T-cell (primary cell): ENCODE measurements around the gene RPTOR. TPM values are rescaled to one million over a fixed set of nuclear protein-coding genes. Genes with fewer than 3 reads are reported as not detected.

Experiments used
- ATAC-seq, 4 experiments: fragments of 200-7000 bp in 3 of 4; fragments of 150-1000 bp in 1 of 4; cut with Tn5 transposase; replicated peaks in 1 of 4; 1 replicate in 3 of 4; 2 replicates in 1 of 4; pipeline ENCODE4 v1.10.0; 2021; ENCODE audit warnings: moderate library complexity in 3 of 4, mild to moderate bottlenecking in 2 of 4, moderate number of reproducible peaks in 1 of 4
- CTCF ChIA-PET, 2 donors: fragments of 300-600 bp; sonication (Branson Sonifier 250); formaldehyde crosslinking; loops; one replicate each; lab custom pipeline; 2022; ENCODE audit warnings: antibody characterized with exemption in 2 of 2; lab: Charles Lee
- POLR2A ChIA-PET, 2 donors: fragments of 300-600 bp; sonication (Branson Sonifier 250); formaldehyde crosslinking; loops; one replicate each; lab custom pipeline; 2022; ENCODE audit warnings: antibody characterized with exemption in 2 of 2; lab: Charles Lee
- DNase-seq, 35 experiments: peaks; one replicate each; pipeline versions ENCODE4 v3.0.0 to v3.0.0-alpha.2; 2013 to 2023
- H3K27ac ChIP-seq: one replicate; pipeline ENCODE4 v1.5.1; 2013; ENCODE audit warnings: low read length
- H3K27me3 ChIP-seq, 2 experiments: replicated peaks in 1 of 2; 1 replicate in 1 of 2; 2 replicates in 1 of 2; pipeline versions ENCODE4 v1.6.1 to v1.7.0; 2013; ENCODE audit warnings: low read length in 1 of 2, mixed read lengths in 1 of 2; ENCODE audit not compliant: control insufficient read depth in 2 of 2, insufficient read depth in 2 of 2; ENCODE audit errors: extremely low read depth in 1 of 2
- H3K36me3 ChIP-seq, 2 donors: 1 replicate in 1 of 2; 2 replicates in 1 of 2; pipeline versions ENCODE4 v1.6.1 to v1.7.0; 2013; ENCODE audit warnings: low read length in 1 of 2; ENCODE audit not compliant: control insufficient read depth in 2 of 2, insufficient read depth in 1 of 2; ENCODE audit errors: extremely low read depth in 1 of 2
- H3K4me1 ChIP-seq, 2 experiments: 1 replicate in 1 of 2; 2 replicates in 1 of 2; pipeline versions ENCODE4 v1.6.1 to v1.7.0; 2013; ENCODE audit warnings: low read length in 2 of 2, mixed read lengths in 1 of 2; ENCODE audit not compliant: insufficient read depth in 2 of 2, control insufficient read depth in 1 of 2; ENCODE audit errors: extremely low read depth in 1 of 2
- H3K4me3 ChIP-seq, 2 donors: 1 replicate in 1 of 2; 2 replicates in 1 of 2; pipeline versions ENCODE4 v1.5.1 to v1.7.0; 2013; ENCODE audit warnings: mild to moderate bottlenecking in 2 of 2, low read length in 1 of 2, moderate library complexity in 1 of 2; ENCODE audit not compliant: control insufficient read depth in 1 of 2; ENCODE audit errors: extremely low read depth in 1 of 2
- H3K9me3 ChIP-seq: 2 replicates; pipeline ENCODE4 v1.7.0; 2013
- H3K27ac Mint-ChIP-seq, 2 donors: one replicate each; pipeline ENCODE4 v1.8.0; 2020 to 2021; ENCODE audit warnings: mild to moderate bottlenecking in 2 of 2, mixed read lengths in 2 of 2
- H3K27me3 Mint-ChIP-seq, 2 donors: one replicate each; pipeline ENCODE4 v1.8.0; 2021 to 2022; ENCODE audit warnings: mixed read lengths in 2 of 2
- H3K36me3 Mint-ChIP-seq: one replicate; pipeline ENCODE4 v1.8.0; 2021; ENCODE audit warnings: mixed read lengths
- H3K4me1 Mint-ChIP-seq, 3 donors: one replicate each; pipeline ENCODE4 v1.8.0; 2020 to 2022; ENCODE audit warnings: mixed read lengths in 3 of 3, mild to moderate bottlenecking in 1 of 3
- H3K4me3 Mint-ChIP-seq, 3 donors: one replicate each; pipeline ENCODE4 v1.8.0; 2020 to 2022; ENCODE audit warnings: mild to moderate bottlenecking in 3 of 3, mixed read lengths in 3 of 3, moderate library complexity in 3 of 3
- H3K9me3 Mint-ChIP-seq, 3 donors: one replicate each; pipeline ENCODE4 v1.8.0; 2020 to 2022; ENCODE audit warnings: mixed read lengths in 3 of 3
- WGBS: methylation state at CpG from one replicate; pipeline ENCODE4 v1.1.5; 2013; ENCODE audit warnings: missing lambda C conversion rate; ENCODE audit not compliant: insufficient coverage; 5-methylcytosine and 5-hydroxymethylcytosine counted together
- total RNA-seq, 35 experiments: library from RNA in 6 of 35; stranded (reverse) in 6 of 35; fragments of 120-200 nt in 1 of 35; gene quantifications; one replicate each; pipeline versions ENCODE4 v1.2.1 to v1.2.4 and lab custom pipeline; 2013 to 2026

RPTOR gene
- total RNA-seq, 5 donors from 2014 or later (not counting 1 experiment from before 2014, with no cell fraction given), result 59.4 to 76.8 (median 71.4) TPM

GRCh38 chr17:80568246-80568645 is 23.6 kb downstream of the RPTOR start:
- Histone ChIP-seq H3K4me3 (no peak overlapping the region), H3K4me1 (no peaks in the 10 kb centered on the region), H3K27ac (no peak overlapping the region), H3K36me3 (peaks cover 0 to 4% of the 10 kb centered on the region in 2 donors), H3K27me3 (no peaks in the 10 kb centered on the region), H3K9me3 (peaks cover 2% of the 10 kb centered on the region)
- Mint-ChIP-seq H3K9me3 (no peaks in the 10 kb centered on the region), H3K36me3 (peaks cover 25% of the 10 kb centered on the region), H3K27ac (no peak overlapping the region), H3K27me3 (no peaks in the 10 kb centered on the region), H3K4me3 (no peak overlapping the region), H3K4me1 (peaks cover 21 to 27% (median 21%) of the 10 kb centered on the region in 3 donors)
- CTCF ChIA-PET, result no interaction called here
- POLR2A ChIA-PET, result no interaction called here
- no peak for ATAC-seq
- DNase-seq, result no peak

- no peaks in the 10 kb centered on the region for H3K9me3 Mint-ChIP-seq
- no peaks in the 10 kb centered on the region for H3K27me3 Mint-ChIP-seq
- peaks cover 0 to 4% of the 10 kb centered on the region in 2 donors for H3K36me3 ChIP-seq
- DNase-seq (no peak), ATAC-seq (no peak)
- no peak overlapping the region for H3K4me3 Mint-ChIP-seq
- no peaks in the 10 kb centered on the region for H3K4me1 ChIP-seq
- no peak overlapping the region for H3K27ac ChIP-seq
- no peak overlapping the region for H3K4me3 ChIP-seq
- H3K36me3 Mint-ChIP-seq, result peaks cover 25% of the 10 kb centered on the region
- H3K9me3 ChIP-seq, result peaks cover 2% of the 10 kb centered on the region
- CTCF ChIA-PET, result no interaction called here
- POLR2A ChIA-PET, result interaction anchor here in 1 of 2 donors (0.6 kb wide), 1 partner anchor 335 kb away, joined by 4 read pairs; no protein-coding TSS in a partner anchor
- H3K27ac Mint-ChIP-seq, result no peak overlapping the region
- WGBS, result 94% methylated on average over 6 of the region's 9 CpGs
- H3K27me3 ChIP-seq, result no peaks in the 10 kb centered on the region
- H3K4me1 Mint-ChIP-seq, result peaks cover 15 to 19% (median 16%) of the 10 kb centered on the region in 3 donors
Measured at GRCh38 chr17:80569924-80570323, 25.3 kb downstream of the RPTOR start.

GRCh38 chr17:80573701-80574100 is 29.1 kb downstream of the RPTOR start:
- Mint-ChIP-seq H3K9me3 (no peaks in the 10 kb centered on the region), H3K4me1 (peaks cover 17 to 41% (median 23%) of the 10 kb centered on the region in 3 donors), H3K27ac (no peak overlapping the region), H3K36me3 (peaks cover 20% of the 10 kb centered on the region), H3K27me3 (no peaks in the 10 kb centered on the region), H3K4me3 (no peak overlapping the region)
- Histone ChIP-seq H3K4me3 (no peak overlapping the region), H3K27me3 (no peaks in the 10 kb centered on the region), H3K27ac (no peak overlapping the region), H3K9me3 (peaks cover 2% of the 10 kb centered on the region), H3K4me1 (peaks cover 0 to 3% of the 10 kb centered on the region in 2 experiments), H3K36me3 (peaks cover 0 to 4% of the 10 kb centered on the region in 2 donors)
- ChIA-PET CTCF (interaction anchor here in 1 of 2 donors (0.5 to 1.2 kb wide), 4 partner anchors 10 to 451 kb away, joined by 3 to 4 read pairs (median 4); no protein-coding TSS in a partner anchor), POLR2A (no interaction called here)
- DNase-seq (no peak), ATAC-seq (no peak)
- WGBS, result 100% methylated on average over 3 of the region's 6 CpGs

GRCh38 chr17:80574496-80574895 is 29.9 kb downstream of the RPTOR start:
- Histone ChIP-seq H3K4me3 (no peak overlapping the region), H3K4me1 (peaks cover 0 to 3% of the 10 kb centered on the region in 2 experiments), H3K36me3 (peaks cover 0 to 4% of the 10 kb centered on the region in 2 donors), H3K9me3 (peaks cover 2% of the 10 kb centered on the region), H3K27ac (no peak overlapping the region), H3K27me3 (no peaks in the 10 kb centered on the region)
- ChIA-PET CTCF (interaction anchor here (0.6 to 1.2 kb wide), 6 partner anchors 10 to 342 kb away, joined by 3 to 7 read pairs (median 3); no protein-coding TSS in a partner anchor), POLR2A (interaction anchor here in 1 of 2 donors (0.6 kb wide), 1 partner anchor 58 kb away, joined by 3 read pairs; no protein-coding TSS in a partner anchor)
- H3K27ac Mint-ChIP-seq, result no peak overlapping the region
- no peaks in the 10 kb centered on the region for H3K9me3 Mint-ChIP-seq
- peaks cover 21% of the 10 kb centered on the region for H3K36me3 Mint-ChIP-seq
- H3K27me3 Mint-ChIP-seq, result no peaks in the 10 kb centered on the region
- DNase-seq (no peak), ATAC-seq (no peak)
- WGBS, result no CpG with 5 or more reads among the region's 4 CpGs
- peaks cover 17 to 36% (median 21%) of the 10 kb centered on the region in 3 donors for H3K4me1 Mint-ChIP-seq
- no peak overlapping the region for H3K4me3 Mint-ChIP-seq

GRCh38 chr17:80575057-80575875 is 30.6 kb downstream of the RPTOR start:
- H3K27me3 Mint-ChIP-seq, result no peaks in the 10 kb centered on the region
- ATAC-seq (peak; percentile 99 to 100 (median 100)), DNase-seq (peak; percentile 76 to 96 (median 88))
- POLR2A ChIA-PET, result no interaction called here
- H3K9me3 Mint-ChIP-seq, result no peaks in the 10 kb centered on the region
- 9% methylated on average over 12 of the region's 17 CpGs for WGBS
- H3K27ac Mint-ChIP-seq, result peak overlapping the region in 1 of 2 donors; percentile 34
- no peak overlapping the region for H3K4me3 Mint-ChIP-seq
- CTCF ChIA-PET, result interaction anchor here (0.6 to 0.7 kb wide), 3 partner anchors 12 to 324 kb away, joined by 3 to 4 read pairs (median 4); no protein-coding TSS in a partner anchor
- H3K4me1 ChIP-seq, result peaks cover 0 to 3% of the 10 kb centered on the region in 2 experiments
- H3K4me1 Mint-ChIP-seq, result peaks cover 16 to 36% (median 17%) of the 10 kb centered on the region in 3 donors
- peaks cover 2% of the 10 kb centered on the region for H3K9me3 ChIP-seq
- H3K36me3 ChIP-seq, result peaks cover 0 to 2% of the 10 kb centered on the region in 2 donors
- peaks cover 20% of the 10 kb centered on the region for H3K36me3 Mint-ChIP-seq
- no peak overlapping the region for H3K4me3 ChIP-seq
- H3K27ac ChIP-seq, result no peak overlapping the region
- no peaks in the 10 kb centered on the region for H3K27me3 ChIP-seq

GRCh38 chr17:80577876-80578570 is 33.4 kb downstream of the RPTOR start:
- Histone ChIP-seq H3K27me3 (no peaks in the 10 kb centered on the region), H3K27ac (no peak overlapping the region), H3K4me3 (no peak overlapping the region), H3K9me3 (no peaks in the 10 kb centered on the region), H3K4me1 (peaks cover 0 to 3% of the 10 kb centered on the region in 2 experiments), H3K36me3 (peaks cover 0 to 5% of the 10 kb centered on the region in 2 donors)
- 96% methylated on average over 9 of the region's 14 CpGs for WGBS
- POLR2A ChIA-PET, result no interaction called here
- Mint-ChIP-seq H3K27me3 (no peaks in the 10 kb centered on the region), H3K36me3 (peaks cover 12% of the 10 kb centered on the region), H3K4me1 (peaks cover 25 to 45% (median 26%) of the 10 kb centered on the region in 3 donors), H3K4me3 (no peak overlapping the region), H3K9me3 (no peaks in the 10 kb centered on the region), H3K27ac (no peak overlapping the region)
- CTCF ChIA-PET, result no interaction called here
- DNase-seq (no peak), ATAC-seq (no peak)
